Measurements from ENCODE around the gene PAPPA.

Gene PAPPA

DNA sequence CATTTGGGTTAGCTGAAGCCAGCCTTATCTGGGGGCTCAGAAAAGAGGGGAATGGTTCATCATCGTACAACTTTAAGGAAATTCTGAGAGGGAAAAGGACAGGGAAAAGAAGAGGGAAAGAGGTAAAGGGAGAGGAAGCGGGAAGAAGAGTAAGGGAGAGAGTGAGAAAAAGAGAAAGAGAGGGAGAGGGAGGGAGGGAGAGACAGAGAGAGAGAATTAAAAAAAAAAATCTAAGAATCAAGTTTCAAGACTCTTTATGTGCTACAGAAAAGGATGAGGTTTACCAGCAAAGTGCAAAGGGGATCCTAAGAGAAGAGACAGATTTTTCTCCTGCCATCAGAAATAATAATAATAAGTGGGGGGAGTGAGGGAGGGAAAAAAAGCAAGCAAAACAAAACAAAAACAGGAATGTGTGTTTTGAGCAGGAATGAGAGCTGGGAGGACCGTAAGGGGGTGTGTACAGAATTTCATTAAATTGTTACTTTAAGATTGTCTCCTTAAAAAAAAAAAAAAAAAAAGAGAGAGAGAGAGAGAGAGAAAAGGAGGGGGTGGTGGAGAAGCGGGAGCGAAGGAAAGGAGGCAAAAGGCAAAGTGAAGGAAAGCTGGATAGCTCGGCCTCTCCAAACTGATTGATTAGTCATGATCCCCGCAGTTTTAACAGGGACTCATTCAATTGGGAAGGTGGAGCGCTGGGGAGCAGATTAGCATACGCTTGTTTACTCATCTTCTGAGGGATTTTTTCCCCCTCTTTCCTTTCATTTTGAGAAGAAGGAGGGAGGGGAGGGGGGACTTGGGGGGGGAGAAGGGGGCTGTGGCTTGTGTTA, 438 bp upstream of the PAPPA start:
- TF ChIP-seq ZNF777 (tag by site-specific recombination; IDR thresholded peaks at IDR 0.05; ENCODE audit: borderline replicate concordance), result no peak
- TF ChIP-seq PRDM1 (tag by site-specific recombination; IDR thresholded peaks at IDR 0.05), result peak; percentile 25; the same call in 1 of the 2 replicates
- no peak for TF ChIP-seq REPIN1 (tag by site-specific recombination; IDR thresholded peaks at IDR 0.05; ENCODE audit: low read depth)
- H3K36me3 ChIP-seq (ENCODE audit: control insufficient read depth in 2 of 2, insufficient read depth in 1 of 2, low read length in 2 of 2), result no peaks in the 10 kb centered on the region
- ChIA-PET POLR2A (interaction anchor here (0.6 to 0.9 kb wide), 4 partner anchors 56 to 534 kb away, joined by 3 to 5 read pairs (median 4); partner anchors contain the start of gene TRIM32), CTCF (interaction anchor here (0.5 to 1.8 kb wide), 22 partner anchors 10 to 920 kb away, joined by 3 to 19 read pairs (median 4); no protein-coding TSS in a partner anchor)
- H3K27ac ChIP-seq (ENCODE audit: extremely low read depth, low read depth, low read length), result no peak overlapping the region
- H3K4me1 ChIP-seq (ENCODE audit: control insufficient read depth, insufficient read depth, low read length), result peaks cover 7% of the 10 kb centered on the region
- H3K9me3 ChIP-seq (ENCODE audit: control insufficient read depth, insufficient read depth, low read depth, low read length), result no peaks in the 10 kb centered on the region
- no peak overlapping the region for H3K4me3 ChIP-seq (ENCODE audit: low read depth, low read length)

- Histone ChIP-seq H3K36me3 (ENCODE audit: control insufficient read depth in 2 of 2, insufficient read depth in 1 of 2, low read length in 2 of 2) (no peaks in the 10 kb centered on the region), H3K4me3 (ENCODE audit: low read depth, low read length) (peak overlapping the region; percentile 60), H3K4me1 (ENCODE audit: control insufficient read depth, insufficient read depth, low read length) (peaks cover 7% of the 10 kb centered on the region), H3K27ac (ENCODE audit: extremely low read depth, low read depth, low read length) (peak overlapping the region; percentile 54; the same call in 1 of the 2 replicates), H3K9me3 (ENCODE audit: control insufficient read depth, insufficient read depth, low read depth, low read length) (no peaks in the 10 kb centered on the region)
- CTCF ChIA-PET, result interaction anchor here (0.6 to 2.7 kb wide), 9 partner anchors 11 to 561 kb away, joined by 3 to 9 read pairs (median 4); no protein-coding TSS in a partner anchor
- TF ChIP-seq ZNF350 (tag by site-specific recombination; IDR thresholded peaks at IDR 0.05) (no peak), ZXDB (tag by site-specific recombination; IDR thresholded peaks at IDR 0.05) (no peak), SP3 (tag by site-specific recombination; IDR thresholded peaks at IDR 0.05) (no peak), ZNF624 (tag by site-specific recombination; IDR thresholded peaks at IDR 0.05) (no peak), KLF1 (tag by site-specific recombination; IDR thresholded peaks at IDR 0.05) (no peak), ZNF837 (tag by site-specific recombination; IDR thresholded peaks at IDR 0.05) (no peak), ZBTB26 (tag by site-specific recombination; optimal IDR thresholded peaks at IDR 0.05) (peak; percentile 49), ZBTB49 (tag by site-specific recombination; IDR thresholded peaks at IDR 0.05; ENCODE audit: low read depth) (no peak), ZNF366 (tag by site-specific recombination; conservative IDR thresholded peaks at IDR 0.05) (no peak), ZNF112 (tag by site-specific recombination; IDR thresholded peaks at IDR 0.05) (no peak), ZIC2 (tag by site-specific recombination; IDR thresholded peaks at IDR 0.05) (0 out of 2 replicates have a peak, but pooled peaks have one; percentile 8), ZNF677 (tag by site-specific recombination; IDR thresholded peaks at IDR 0.05) (no peak), AEBP2 (tag by site-specific recombination; IDR thresholded peaks at IDR 0.05; ENCODE audit: borderline replicate concordance) (no peak), ZBTB8A (tag by site-specific recombination; IDR thresholded peaks at IDR 0.05) (0 out of 2 replicates have a peak, but pooled peaks have one; percentile 31), ZNF530 (tag by site-specific recombination; IDR thresholded peaks at IDR 0.05; ENCODE audit: low read depth) (no peak), ZNF558 (tag by site-specific recombination; IDR thresholded peaks at IDR 0.05) (no peak), GLIS2 (tag by site-specific recombination; IDR thresholded peaks at IDR 0.05) (peak; percentile 32; the same call in 1 of the 2 replicates), ZNF776 (tag by site-specific recombination; IDR thresholded peaks at IDR 0.05; ENCODE audit: borderline replicate concordance) (no peak)
- POLR2A ChIA-PET, result no interaction called here
Measured at GRCh38 chr9:116154334-116154975, 864 bp downstream of the PAPPA start.

Data from HEK293 (cell line).